GM18951 (cell line): Measurements from ENCODE around the gene COL24A1.

Source experiments
- POLR2A ChIP-seq: IDR thresholded peaks from 4 replicates; pipeline ENCODE4 v1.6.1; 2011; ENCODE audit warnings: mild to moderate bottlenecking; ENCODE audit not compliant: insufficient read length, insufficient read depth; ENCODE audit errors: extremely low read depth
- in situ Hi-C: fragments of 300-500 bp; cut with MboI; formaldehyde crosslinking; loops from one replicate; pipeline ENCODE4 v1.12.0; 2022; ENCODE audit warnings: low sequenced_read_pairs, mixed read lengths, inconsistent platforms; ENCODE audit not compliant: unreplicated experiment

Gene COL24A1

DNA sequence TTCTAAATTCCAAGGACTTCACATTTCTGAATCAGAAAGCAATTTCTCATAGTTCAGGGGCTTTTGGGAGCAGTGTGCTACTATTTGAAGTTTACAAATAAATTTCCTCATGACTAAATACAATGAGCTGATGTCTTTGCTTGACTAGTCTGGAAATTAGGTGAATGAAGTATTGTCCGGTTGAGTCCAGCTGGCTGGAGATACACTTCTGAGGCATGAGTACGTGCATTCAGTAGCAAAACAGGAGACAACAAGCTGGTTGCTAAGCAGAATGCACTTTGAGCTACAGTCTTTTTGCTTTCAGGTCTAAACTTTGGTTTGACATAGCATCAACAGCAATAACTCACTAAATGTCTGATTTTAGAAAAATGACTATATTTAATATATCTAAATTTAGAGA lies 475.5 kb downstream of the COL24A1 start:
- in situ Hi-C loops: no loop called here
- TF ChIP-seq POLR2A: no peak
